ENCODE results near the gene RGL1.

- TF ChIP-seq POLR2A (conservative IDR thresholded peaks at IDR 0.05) (no peak), BRCA1 (IDR thresholded peaks at IDR 0.05) (no peak), BRCA1 (CRISPR knock-in tag; IDR thresholded peaks at IDR 0.05) (no peak), ZFX (CRISPR knock-in tag; IDR thresholded peaks at IDR 0.05) (no peak), ZNF639 (CRISPR knock-in tag; conservative IDR thresholded peaks at IDR 0.05 in 1 of 2, IDR thresholded peaks at IDR 0.05 in 1 of 2) (no peak), POLR2B (IDR thresholded peaks at IDR 0.05; ENCODE audit: low read depth, partially characterized antibody) (no peak), CREB1 (IDR thresholded peaks at IDR 0.05) (no peak), CREB1 (CRISPR knock-in tag; IDR thresholded peaks at IDR 0.05) (no peak)
- TF ChIP-seq, protein P1, sequence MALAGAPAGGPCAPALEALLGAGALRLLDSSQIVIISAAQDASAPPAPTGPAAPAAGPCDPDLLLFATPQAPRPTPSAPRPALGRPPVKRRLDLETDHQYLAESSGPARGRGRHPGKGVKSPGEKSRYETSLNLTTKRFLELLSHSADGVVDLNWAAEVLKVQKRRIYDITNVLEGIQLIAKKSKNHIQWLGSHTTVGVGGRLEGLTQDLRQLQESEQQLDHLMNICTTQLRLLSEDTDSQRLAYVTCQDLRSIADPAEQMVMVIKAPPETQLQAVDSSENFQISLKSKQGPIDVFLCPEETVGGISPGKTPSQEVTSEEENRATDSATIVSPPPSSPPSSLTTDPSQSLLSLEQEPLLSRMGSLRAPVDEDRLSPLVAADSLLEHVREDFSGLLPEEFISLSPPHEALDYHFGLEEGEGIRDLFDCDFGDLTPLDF (CRISPR knock-in tag; IDR thresholded peaks at IDR 0.05): no peak
- TF ChIP-seq, protein P2, sequence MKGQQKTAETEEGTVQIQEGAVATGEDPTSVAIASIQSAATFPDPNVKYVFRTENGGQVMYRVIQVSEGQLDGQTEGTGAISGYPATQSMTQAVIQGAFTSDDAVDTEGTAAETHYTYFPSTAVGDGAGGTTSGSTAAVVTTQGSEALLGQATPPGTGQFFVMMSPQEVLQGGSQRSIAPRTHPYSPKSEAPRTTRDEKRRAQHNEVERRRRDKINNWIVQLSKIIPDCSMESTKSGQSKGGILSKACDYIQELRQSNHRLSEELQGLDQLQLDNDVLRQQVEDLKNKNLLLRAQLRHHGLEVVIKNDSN (CRISPR knock-in tag; IDR thresholded peaks at IDR 0.05): no peak
Measured at GRCh38 chr1:183816110-183816509, 11.2 kb downstream of the RGL1 start.

Measured in K562 (cell line).